IPS-18c (cell line): ENCODE data around the gene RHBDF2.

ENCODE experiments used
- H3K4me3 ChIP-seq: 2 replicates; pipeline ENCODE4 v1.7.0; 2013; ENCODE audit warnings: low read depth, mild to moderate bottlenecking, low read length, moderate library complexity; ENCODE audit not compliant: insufficient read depth
- H3K9me3 ChIP-seq: one replicate; pipeline ENCODE4 v1.6.1; 2013; ENCODE audit warnings: mild to moderate bottlenecking, low read length, moderate library complexity; ENCODE audit not compliant: control insufficient read depth, insufficient read depth

RHBDF2 gene

DNA sequence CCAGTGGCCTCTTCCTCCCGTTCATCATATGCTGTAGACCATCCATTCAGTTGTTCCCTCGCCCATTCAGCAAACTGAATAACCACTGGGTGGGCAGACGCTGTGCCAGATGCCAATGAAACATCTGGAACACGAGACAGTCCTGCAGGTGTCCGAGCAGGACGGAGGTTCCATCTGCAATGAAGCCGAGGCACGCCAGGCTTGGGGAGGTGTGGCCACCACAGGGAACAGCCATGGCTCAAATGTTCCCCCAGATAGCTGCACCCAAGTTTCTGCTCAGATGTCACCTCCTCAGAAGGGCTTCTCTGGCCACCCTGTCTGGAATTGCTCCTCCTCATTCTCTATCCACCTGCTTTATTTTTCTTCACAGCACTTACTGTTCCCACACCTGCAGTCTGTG lies 78.8 kb downstream of the RHBDF2 start:
- Histone ChIP-seq H3K4me3 (no peak overlapping the region), H3K9me3 (no peaks in the 10 kb centered on the region)

DNA sequence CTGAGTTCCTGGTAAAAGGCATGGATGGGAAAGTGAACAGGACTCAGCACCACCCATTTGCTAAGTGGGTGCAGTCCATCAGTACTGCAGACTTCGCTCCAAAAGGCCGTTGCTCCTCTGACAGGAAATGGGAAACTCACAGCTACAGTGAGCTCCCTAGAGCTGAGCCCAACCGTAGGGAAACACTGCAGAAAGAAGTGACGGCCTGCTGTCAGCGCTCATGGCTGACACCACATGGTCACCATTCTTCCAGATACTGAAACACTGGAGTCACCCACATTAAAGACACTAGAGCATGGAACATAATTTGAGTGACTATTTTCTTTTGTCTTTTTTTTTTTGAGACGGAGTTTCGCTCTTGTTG lies 80.2 kb downstream of the RHBDF2 start:
- H3K4me3 ChIP-seq, result no peak overlapping the region
- no peaks in the 10 kb centered on the region for H3K9me3 ChIP-seq
